Stimulated activated naive B cell treated with anti-CD40 and anti-IgM and Interleukin-4, amounts not matched to agents 10 μg/mL and 1 μg/mL and 100 μg/mL, for 72 hours (primary cell): Measurements from ENCODE around the gene CKAP2L.

Experiments
- ATAC-seq, 2 donors: fragments of 150-1000 bp; cut with Tn5 transposase; replicated peaks; 2 replicates each; pipeline ENCODE4 v1.10.0; 2021; ENCODE audit warnings: moderate library complexity in 1 of 2
- DNase-seq: peaks from one replicate; pipeline ENCODE4 v3.0.0; 2021
- H3K27ac Mint-ChIP-seq: one replicate; pipeline ENCODE4 v1.8.0; 2022; ENCODE audit warnings: mild to moderate bottlenecking, mixed read lengths
- H3K27me3 Mint-ChIP-seq, 2 donors: one replicate each; pipeline ENCODE4 v1.8.0; 2022; ENCODE audit warnings: mixed read lengths in 2 of 2
- H3K36me3 Mint-ChIP-seq, 2 donors: one replicate each; pipeline ENCODE4 v1.8.0; 2022; ENCODE audit warnings: mixed read lengths in 2 of 2, mild to moderate bottlenecking in 1 of 2
- H3K4me1 Mint-ChIP-seq, 2 donors: one replicate each; pipeline ENCODE4 v1.8.0; 2022; ENCODE audit warnings: mixed read lengths in 2 of 2, mild to moderate bottlenecking in 1 of 2
- H3K4me3 Mint-ChIP-seq, 2 donors: one replicate each; pipeline ENCODE4 v1.8.0; 2022; ENCODE audit warnings: mild to moderate bottlenecking in 2 of 2, mixed read lengths in 2 of 2, moderate library complexity in 1 of 2
- H3K9me3 Mint-ChIP-seq, 2 donors: one replicate each; pipeline ENCODE4 v1.8.0; 2022; ENCODE audit warnings: mixed read lengths in 2 of 2, mild to moderate bottlenecking in 1 of 2

The CKAP2L gene

DNA sequence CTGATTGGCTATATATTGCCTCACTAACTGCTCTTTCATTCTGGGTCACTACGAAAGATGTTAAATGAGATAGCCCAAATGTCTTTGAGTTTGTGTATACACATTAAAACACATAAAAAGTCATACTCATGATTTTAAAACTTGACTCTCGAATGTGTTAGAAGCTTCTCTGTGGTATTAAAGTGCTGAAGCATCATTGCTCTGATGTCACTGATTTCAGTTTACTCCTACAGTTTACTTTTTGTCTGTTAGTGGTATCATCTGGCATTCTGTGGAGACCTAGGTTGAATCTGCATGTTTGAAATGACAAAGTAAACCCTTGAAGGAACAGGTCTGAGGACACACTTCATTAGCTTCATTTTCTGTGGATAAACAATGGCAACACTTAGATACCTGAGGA lies 32.9 kb downstream of the CKAP2L start:
- DNase-seq = no peak
- ATAC-seq = no peak
- Mint-ChIP-seq H3K4me1 (peaks cover 13 to 20% of the 10 kb centered on the region in 2 donors), H3K27ac (no peak overlapping the region), H3K27me3 (peaks cover 0 to 5% of the 10 kb centered on the region in 2 donors), H3K4me3 (no peak overlapping the region), H3K9me3 (no peaks in the 10 kb centered on the region), H3K36me3 (no peaks in the 10 kb centered on the region)

DNA sequence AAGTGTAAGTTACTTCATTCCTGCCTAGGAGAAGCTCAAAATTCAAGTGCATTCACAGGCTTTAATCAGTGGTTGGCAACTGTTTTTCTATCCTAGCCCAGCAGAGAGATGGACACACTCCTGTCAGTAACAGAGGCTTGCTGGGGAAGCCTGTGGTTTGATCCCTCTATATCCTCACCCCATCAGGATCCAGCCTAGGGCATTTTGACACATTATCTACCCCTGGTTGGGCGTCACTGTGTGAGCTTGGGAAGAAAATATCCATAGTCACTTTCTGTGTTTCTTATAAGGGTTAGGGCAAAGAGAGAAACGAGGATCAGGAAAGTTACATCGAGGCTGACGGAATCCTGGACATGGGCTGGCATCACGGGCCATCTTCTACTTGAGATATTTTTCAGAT lies 33.6 kb downstream of the CKAP2L start:
- ATAC-seq (no peak), DNase-seq (no peak)
- H3K4me1 Mint-ChIP-seq = peaks cover 19 to 27% of the 10 kb centered on the region in 2 donors
- H3K4me3 Mint-ChIP-seq = no peak overlapping the region
- H3K9me3 Mint-ChIP-seq = no peaks in the 10 kb centered on the region
- H3K36me3 Mint-ChIP-seq = no peaks in the 10 kb centered on the region
- peaks cover 0 to 5% of the 10 kb centered on the region in 2 donors for H3K27me3 Mint-ChIP-seq
- no peak overlapping the region for H3K27ac Mint-ChIP-seq

DNA sequence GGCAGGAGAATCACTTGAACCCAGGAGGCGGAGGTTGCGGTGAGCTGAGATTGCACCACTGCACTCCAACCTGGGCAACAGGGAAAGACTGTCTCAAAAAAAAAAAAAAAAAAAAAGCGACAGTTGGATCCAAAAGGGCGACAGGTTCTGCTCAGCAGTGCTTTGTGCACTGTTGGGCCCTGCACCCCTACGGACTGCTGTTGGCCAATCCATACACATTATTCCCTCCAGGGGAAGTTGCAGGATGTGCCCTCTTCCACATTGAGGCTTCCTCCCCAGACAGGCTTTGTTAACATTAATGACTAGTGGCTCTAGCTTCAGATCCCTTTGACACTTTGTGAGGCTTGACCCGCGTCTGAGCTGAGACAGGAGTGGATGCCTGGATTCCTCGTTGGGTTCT lies 34.2 kb downstream of the CKAP2L start:
- H3K9me3 Mint-ChIP-seq = no peaks in the 10 kb centered on the region
- no peak overlapping the region for H3K4me3 Mint-ChIP-seq
- no peak overlapping the region for H3K27ac Mint-ChIP-seq
- no peaks in the 10 kb centered on the region for H3K36me3 Mint-ChIP-seq
- peaks cover 0 to 5% of the 10 kb centered on the region in 2 donors for H3K27me3 Mint-ChIP-seq
- peaks cover 23 to 32% of the 10 kb centered on the region in 2 donors for H3K4me1 Mint-ChIP-seq
- no peak for ATAC-seq
- no peak for DNase-seq

DNA sequence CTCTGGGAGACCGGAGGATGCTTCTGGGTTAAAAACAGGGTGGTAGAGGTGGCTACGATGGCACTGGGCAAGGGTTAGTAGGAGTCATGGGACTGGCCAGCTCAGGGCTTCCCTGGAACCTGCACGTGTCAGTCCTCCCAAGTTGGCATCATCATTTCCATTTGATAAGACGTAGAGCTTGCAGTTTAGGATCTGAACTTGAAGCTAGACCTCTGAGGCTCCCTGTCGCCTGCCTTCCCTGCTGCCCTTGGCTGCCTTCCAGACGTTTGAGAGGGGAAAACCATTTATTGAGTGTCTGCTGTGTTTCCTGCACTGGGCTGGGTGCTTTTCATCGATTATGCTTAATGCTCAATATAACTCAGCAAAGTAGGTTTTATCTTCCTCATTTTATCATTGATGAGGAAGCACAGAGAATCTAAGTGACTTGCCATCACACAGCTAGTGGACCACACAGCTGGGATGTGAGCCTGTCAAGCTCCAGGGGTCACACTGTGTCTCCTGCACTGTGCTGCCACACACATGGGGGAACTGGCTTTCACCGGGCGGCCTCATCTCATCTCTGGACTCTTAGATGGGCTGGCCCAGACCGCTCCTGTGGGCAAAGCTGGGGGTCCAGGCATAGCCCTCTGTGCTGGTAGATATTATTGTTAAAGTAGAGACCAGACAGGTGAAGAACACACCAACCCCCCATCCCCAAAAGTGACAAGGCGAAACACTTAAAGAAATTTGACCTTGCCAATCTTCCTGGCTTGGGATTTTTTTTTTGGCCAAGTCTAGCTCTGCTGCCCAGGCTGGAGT lies 35.8 kb downstream of the CKAP2L start:
- H3K27me3 Mint-ChIP-seq = peaks cover 0 to 5% of the 10 kb centered on the region in 2 donors
- no peaks in the 10 kb centered on the region for H3K9me3 Mint-ChIP-seq
- no peak for DNase-seq
- peaks cover 30 to 47% of the 10 kb centered on the region in 2 donors for H3K4me1 Mint-ChIP-seq
- H3K36me3 Mint-ChIP-seq = no peaks in the 10 kb centered on the region
- no peak overlapping the region for H3K27ac Mint-ChIP-seq
- no peak for ATAC-seq
- H3K4me3 Mint-ChIP-seq = no peak overlapping the region

DNA sequence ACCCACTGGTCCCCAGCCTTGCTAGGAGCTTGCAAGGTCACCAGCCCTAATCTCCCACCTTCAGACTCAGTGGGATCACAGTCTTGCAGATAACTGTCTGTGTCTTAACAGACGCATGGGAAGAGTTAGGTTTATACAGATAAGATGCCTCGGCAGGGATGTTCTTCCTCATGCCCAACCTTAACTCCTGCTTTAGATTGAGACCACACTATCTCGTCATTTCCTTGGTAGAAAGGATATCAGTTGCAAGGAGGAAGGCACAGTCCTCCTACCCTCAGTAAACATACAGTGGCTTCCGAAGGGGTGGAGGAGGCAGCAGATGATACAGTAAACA lies 36.4 kb downstream of the CKAP2L start:
- Mint-ChIP-seq H3K9me3 (no peaks in the 10 kb centered on the region), H3K27me3 (peaks cover 0 to 5% of the 10 kb centered on the region in 2 donors), H3K4me3 (no peak overlapping the region), H3K4me1 (peaks cover 31 to 47% of the 10 kb centered on the region in 2 donors), H3K36me3 (no peaks in the 10 kb centered on the region), H3K27ac (no peak overlapping the region)
- ATAC-seq (no peak), DNase-seq (no peak)

DNA sequence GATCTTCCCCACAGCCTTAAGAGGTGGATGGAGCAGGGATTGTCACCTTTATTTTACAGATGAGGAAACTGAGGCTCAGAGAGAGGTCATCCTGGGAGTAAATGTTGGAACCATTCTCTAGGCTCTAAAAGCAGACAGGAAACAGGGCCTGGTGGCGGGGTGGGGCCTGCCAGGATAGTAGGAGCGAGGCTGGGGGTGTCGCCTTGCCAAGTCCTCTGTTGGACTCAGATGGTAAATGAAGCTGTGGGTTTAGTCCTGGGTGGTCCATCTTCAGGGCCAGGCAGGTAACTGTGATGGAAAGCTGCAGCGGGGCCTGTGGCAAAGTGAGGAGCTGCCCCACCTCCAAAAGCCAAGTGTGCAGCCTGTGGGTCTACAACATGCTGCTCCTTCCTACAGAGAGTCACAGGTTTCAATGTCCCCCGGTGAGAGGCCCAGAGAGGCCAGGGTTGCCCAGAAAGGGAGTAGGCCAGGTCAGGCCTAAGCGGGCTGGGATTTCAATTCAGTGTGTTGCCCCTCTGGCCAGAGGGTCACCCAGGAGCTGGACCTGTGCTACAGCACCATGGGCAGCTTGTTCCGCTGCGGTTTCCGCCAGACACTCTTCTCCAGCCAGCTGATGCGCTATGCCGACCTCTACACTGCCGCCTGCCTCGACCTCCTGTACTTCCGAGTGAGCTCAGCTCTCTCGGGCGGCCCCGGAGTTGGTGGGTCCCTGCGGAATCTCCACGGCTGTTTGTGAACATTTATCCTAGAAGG lies 37.0 kb downstream of the CKAP2L start:
- H3K4me1 Mint-ChIP-seq = peaks cover 32 to 47% of the 10 kb centered on the region in 2 donors
- DNase-seq (no peak), ATAC-seq (no peak)
- H3K9me3 Mint-ChIP-seq = no peaks in the 10 kb centered on the region
- peaks cover 0 to 5% of the 10 kb centered on the region in 2 donors for H3K27me3 Mint-ChIP-seq
- no peaks in the 10 kb centered on the region for H3K36me3 Mint-ChIP-seq
- no peak overlapping the region for H3K27ac Mint-ChIP-seq
- H3K4me3 Mint-ChIP-seq = no peak overlapping the region

DNA sequence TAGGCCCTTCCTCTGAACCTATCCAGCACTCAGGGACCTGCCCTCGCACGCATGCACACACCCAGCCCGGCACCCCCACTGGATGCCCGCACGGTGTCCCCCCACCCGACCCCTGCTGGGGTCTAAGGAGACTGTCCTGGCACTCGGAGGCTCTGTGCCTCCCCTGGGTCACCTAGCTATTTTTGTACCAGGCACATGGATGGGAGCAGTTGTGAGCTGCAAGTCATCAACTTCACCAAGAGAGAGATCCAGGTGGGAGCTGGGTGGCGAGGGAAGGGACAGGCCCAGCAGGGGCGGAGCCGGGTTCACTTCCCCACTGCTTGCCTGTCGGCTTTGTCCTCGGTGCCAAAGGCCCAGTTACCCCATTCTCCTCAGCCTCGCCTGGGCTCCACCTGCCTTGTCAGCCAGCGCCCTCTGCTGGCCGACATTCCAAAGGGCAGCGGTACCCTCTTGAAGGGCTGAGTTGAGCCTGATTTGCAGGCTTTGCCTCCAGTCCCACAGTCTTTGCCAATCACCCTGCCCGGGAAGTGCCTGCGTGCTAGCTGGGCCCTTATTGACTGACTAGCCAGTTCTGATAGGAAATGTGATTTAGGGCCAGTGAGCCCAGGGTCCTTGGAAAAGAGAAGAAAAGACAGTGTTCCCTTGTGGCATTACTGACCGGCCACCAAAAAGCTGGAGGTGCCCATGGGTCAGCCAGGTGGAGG lies 37.8 kb downstream of the CKAP2L start:
- H3K4me1 Mint-ChIP-seq = peaks cover 32 to 47% of the 10 kb centered on the region in 2 donors
- ATAC-seq (peak; percentile 93 to 94), DNase-seq (peak; percentile 94)
- H3K27me3 Mint-ChIP-seq = peaks cover 0 to 5% of the 10 kb centered on the region in 2 donors
- no peaks in the 10 kb centered on the region for H3K9me3 Mint-ChIP-seq
- H3K27ac Mint-ChIP-seq = peak overlapping the region; percentile 94
- H3K36me3 Mint-ChIP-seq = no peaks in the 10 kb centered on the region
- H3K4me3 Mint-ChIP-seq = peak overlapping the region; percentile 56 to 70

DNA sequence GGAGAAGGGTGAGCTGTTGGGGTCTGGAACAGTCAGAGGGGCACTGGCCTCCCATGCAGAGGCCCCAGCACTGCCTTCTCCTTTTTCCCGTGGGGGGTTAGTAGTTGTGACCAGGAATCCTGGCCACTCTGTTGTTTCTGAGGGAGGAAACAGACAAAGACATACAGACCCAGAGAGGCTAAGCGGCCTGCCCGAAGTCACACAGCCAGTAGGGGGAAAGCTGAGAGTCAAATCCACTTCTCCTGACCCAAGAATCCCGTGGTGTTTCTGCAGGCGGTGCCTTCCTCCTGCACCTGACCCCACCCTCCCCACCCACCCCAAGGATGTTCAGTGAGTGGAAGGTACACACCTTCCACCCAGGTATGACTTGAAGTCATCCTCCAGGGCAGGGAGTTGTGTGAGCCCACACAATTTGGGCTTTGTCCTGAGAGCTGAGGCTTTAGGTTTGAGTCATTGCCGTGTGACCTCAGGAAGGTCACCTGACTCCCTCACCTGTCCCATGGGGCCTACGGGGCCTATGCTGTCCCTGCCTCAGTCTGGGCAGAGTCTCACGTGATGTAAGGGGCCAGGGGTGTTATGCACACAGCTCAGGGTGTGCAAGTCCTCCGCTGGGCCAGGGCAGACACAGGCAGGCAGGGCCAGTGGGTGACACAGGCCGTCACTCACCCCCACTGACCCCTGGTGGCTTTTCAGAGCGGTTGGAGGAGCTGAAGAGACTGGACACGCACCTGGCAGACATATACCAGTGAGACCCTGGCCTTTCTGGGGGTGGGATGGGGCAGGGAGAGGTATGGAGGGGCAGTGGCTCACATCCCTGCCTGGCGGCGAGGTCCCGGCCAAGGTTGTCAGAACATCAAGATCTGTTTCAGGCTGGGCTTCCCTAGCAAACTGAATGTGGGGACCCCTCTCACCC lies 38.6 kb downstream of the CKAP2L start:
- Mint-ChIP-seq H3K4me3 (peak overlapping the region; percentile 70 to 75), H3K27ac (peak overlapping the region; percentile 94), H3K27me3 (peaks cover 0 to 5% of the 10 kb centered on the region in 2 donors), H3K9me3 (no peaks in the 10 kb centered on the region), H3K36me3 (no peaks in the 10 kb centered on the region), H3K4me1 (peaks cover 32 to 49% of the 10 kb centered on the region in 2 donors)
- ATAC-seq (peak; percentile 68 to 72), DNase-seq (peak; percentile 70)

DNA sequence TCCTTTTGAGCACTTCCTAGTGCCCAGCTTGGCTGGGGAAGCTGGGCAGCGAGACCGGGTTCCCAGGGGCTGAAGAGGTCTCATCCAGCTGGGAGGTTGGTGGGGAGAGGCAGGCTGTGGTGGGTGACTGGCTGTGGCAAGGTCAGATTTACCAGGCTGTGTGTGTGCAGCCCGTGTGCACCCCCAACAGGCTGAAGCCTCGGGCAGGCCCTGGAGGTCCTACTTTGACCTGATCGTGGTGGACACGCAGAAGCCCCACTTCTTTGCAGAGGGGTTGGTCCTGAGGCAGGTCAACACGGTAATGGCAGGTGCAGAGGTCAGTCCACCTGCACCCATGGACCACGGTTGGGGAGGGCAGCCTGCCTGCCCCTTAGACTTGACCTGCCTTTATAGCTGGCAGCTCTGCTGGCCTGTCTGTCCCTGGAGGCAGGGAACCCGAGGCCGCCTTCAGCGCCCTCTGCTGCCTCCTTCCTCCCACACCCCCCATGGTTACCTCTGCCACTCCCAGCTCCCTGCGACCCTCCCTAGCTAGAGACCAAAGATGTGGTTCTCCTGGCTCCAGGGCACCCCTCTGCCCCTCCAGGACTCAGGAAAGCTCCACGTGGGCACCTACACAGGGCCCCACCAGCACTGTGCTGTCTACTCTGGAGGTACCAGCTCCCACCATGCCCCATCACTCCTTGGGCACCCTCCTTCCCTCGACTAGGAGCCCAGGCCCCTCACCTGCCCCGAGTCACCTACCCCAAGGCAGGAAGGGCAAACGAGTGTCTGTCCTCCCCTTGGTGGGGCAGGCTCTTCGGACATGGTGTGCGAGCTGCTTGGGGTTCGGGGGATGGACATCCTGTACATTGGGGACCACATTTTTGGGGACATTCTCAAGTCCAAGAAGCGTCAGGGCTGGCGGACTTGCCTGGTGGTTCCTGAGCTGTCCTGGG lies 39.6 kb downstream of the CKAP2L start:
- H3K4me1 Mint-ChIP-seq = peaks cover 36 to 56% of the 10 kb centered on the region in 2 donors
- H3K27ac Mint-ChIP-seq = peak overlapping the region; percentile 73
- no peak overlapping the region for H3K4me3 Mint-ChIP-seq
- ATAC-seq (no peak), DNase-seq (no peak)
- no peaks in the 10 kb centered on the region for H3K36me3 Mint-ChIP-seq
- H3K27me3 Mint-ChIP-seq = peaks cover 0 to 5% of the 10 kb centered on the region in 2 donors
- no peaks in the 10 kb centered on the region for H3K9me3 Mint-ChIP-seq

DNA sequence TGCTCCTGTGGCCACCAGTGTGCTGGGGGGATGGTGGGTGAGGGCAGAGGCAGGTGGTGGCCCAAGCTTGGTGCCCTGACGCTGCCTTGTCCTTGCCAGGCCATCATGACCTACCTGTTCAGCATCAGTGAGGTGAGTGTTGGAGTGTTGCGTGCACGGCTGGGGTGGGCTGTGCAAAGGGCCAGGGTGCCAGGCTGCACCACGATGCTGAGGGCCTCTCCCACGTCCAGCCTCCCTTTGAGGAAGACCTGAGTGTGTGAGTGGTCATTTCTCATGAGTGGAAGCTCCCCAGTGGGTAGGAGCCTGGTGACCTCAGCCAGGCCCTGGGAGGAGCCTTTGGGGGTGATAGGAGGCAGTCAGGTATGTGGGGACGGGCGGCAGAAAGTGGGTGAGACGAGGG lies 40.4 kb downstream of the CKAP2L start:
- no peaks in the 10 kb centered on the region for H3K36me3 Mint-ChIP-seq
- H3K9me3 Mint-ChIP-seq = no peaks in the 10 kb centered on the region
- H3K27me3 Mint-ChIP-seq = peaks cover 0 to 5% of the 10 kb centered on the region in 2 donors
- DNase-seq (no peak), ATAC-seq (no peak)
- H3K4me3 Mint-ChIP-seq = no peak overlapping the region
- H3K27ac Mint-ChIP-seq = no peak overlapping the region
- H3K4me1 Mint-ChIP-seq = peaks cover 36 to 56% of the 10 kb centered on the region in 2 donors

DNA sequence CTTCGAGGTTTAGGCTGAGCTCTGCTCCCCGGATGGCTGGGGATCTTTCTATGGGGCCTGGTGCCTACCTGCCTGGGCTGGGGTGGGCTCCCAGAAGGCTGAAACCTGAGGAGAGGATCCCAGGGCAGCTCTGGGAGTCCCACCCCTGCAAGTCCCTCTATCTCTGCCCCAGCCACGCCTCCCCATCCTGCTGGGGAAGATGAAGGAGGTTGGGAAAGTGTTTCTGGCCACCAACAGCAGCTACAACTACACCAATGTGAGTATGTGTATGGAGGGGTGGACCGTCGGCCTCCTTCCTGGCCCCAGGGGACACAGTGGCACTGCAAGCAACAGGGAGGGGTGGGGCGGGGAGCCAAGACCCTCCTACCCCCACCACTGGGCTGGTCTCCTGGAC lies 40.9 kb downstream of the CKAP2L start:
- H3K4me3 Mint-ChIP-seq = no peak overlapping the region
- no peaks in the 10 kb centered on the region for H3K36me3 Mint-ChIP-seq
- DNase-seq (no peak), ATAC-seq (no peak)
- peaks cover 36 to 53% of the 10 kb centered on the region in 2 donors for H3K4me1 Mint-ChIP-seq
- H3K27me3 Mint-ChIP-seq = peaks cover 0 to 5% of the 10 kb centered on the region in 2 donors
- H3K27ac Mint-ChIP-seq = no peak overlapping the region
- H3K9me3 Mint-ChIP-seq = no peaks in the 10 kb centered on the region

DNA sequence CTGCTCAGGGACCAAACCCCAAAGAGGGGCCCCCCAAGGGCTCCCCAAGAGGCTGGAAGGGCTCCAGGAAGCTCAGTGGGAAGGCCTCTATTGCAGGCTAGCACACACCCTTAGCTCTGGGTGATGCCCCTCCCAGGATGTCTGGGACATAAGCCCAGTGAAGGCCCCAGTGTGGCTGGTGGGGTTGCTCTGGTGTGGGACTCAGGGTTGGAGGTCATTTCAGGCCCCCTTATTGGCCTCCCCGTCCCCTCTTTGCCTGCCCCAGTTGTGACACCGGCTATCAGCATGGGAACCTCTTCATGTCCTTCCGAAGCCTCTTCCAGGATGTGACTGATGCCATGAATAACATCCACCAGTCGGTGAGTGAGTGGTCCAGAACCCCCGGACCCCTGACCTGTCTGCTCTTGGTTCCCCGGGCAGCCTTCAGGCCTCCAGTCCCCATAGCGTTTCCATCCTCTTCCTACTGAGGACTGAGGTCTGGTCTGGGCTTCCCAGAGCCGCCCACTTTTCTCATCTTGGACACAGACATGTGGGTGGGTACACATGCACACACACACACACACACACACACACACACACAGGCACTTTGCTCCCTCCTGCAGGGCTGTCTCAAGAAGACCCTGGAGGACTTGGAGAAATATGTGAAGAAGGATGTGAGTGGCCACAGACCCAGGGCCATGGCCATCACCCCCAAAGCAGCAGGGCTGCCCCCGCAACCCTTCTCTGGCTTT lies 41.4 kb downstream of the CKAP2L start:
- Mint-ChIP-seq H3K4me3 (no peak overlapping the region), H3K36me3 (no peaks in the 10 kb centered on the region), H3K27ac (peak overlapping the region; percentile 59), H3K4me1 (peaks cover 31 to 47% of the 10 kb centered on the region in 2 donors), H3K9me3 (no peaks in the 10 kb centered on the region), H3K27me3 (peaks cover 0 to 5% of the 10 kb centered on the region in 2 donors)
- ATAC-seq (no peak), DNase-seq (no peak)
